NCI-H2107 treated with DMSO at 0.1 percent for 48 hours (cell line): Measurements from ENCODE around the gene GAMT.

Experiments used
- DNase-seq: peaks from one replicate; lab custom pipeline; 2025; ENCODE audit not compliant: unreplicated experiment; lab: John Stamatoyannopoulos, UW

The GAMT gene

DNA sequence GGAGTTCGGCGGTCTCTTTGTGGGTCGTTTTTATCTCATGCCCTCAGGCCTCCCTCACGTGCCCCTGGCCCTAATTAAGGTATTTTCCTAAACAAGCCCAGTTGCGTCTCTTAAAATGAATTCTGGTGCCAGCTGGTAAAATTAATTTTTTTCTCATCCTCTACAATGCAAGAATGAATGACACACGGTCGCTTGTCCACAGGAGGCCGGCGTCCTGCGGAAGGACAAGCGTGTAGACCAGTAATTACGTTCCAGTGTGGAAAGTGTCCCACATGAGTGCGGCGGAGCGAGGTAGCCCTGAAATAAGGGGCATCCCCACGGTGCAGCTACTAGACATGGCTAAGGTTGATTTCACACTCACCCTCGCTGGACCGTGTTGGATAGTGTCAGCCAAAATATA, 52.1 kb downstream of the GAMT start:
- no peak for DNase-seq
